GM10248 (cell line): ENCODE measurements around the gene SRRT.

ENCODE experiments used
- CTCF ChIA-PET: fragments of 300-600 bp; sonication (Branson Sonifier 250); formaldehyde crosslinking; extraction: SDS; loops from one replicate; lab custom pipeline; 2021; ENCODE audit warnings: antibody characterized with exemption; lab: Yijun Ruan, JAX
- POLR2A ChIA-PET: fragments of 350-650 bp; sonication (Branson Sonifier 250); formaldehyde crosslinking; extraction: SDS; loops from one replicate; lab custom pipeline; 2020; ENCODE audit warnings: antibody characterized with exemption; lab: Yijun Ruan, JAX
- DNase-seq: peaks from one replicate; pipeline ENCODE4 v3.0.0; 2012; ENCODE audit errors: extremely low spot score
- CTCF ChIP-seq: IDR thresholded peaks from 2 replicates; pipeline ENCODE4 v1.5.1; 2012; ENCODE audit warnings: mild to moderate bottlenecking, low read depth; ENCODE audit errors: extremely low read depth, missing control alignments, control extremely low read depth

The SRRT gene

GRCh38 chr7:100890653-100891567 is 16.0 kb downstream of the SRRT start:
- no peak for DNase-seq
- POLR2A ChIA-PET = interaction anchor here (0.6 to 5.0 kb wide), 3 partner anchors 14 to 262 kb away, joined by 6 to 46 read pairs (median 6); partner anchors contain the start of gene SRRT

GRCh38 chr7:100891568-100892247 is 16.8 kb downstream of the SRRT start:
- TF ChIP-seq CTCF = no peak
- POLR2A ChIA-PET = interaction anchor here (0.6 kb wide), 3 partner anchors 84 to 261 kb away, joined by 6 to 7 read pairs (median 6); no protein-coding TSS in a partner anchor
- no peak for DNase-seq
- CTCF ChIA-PET = interaction anchor here (1.0 to 1.5 kb wide), 3 partner anchors 167 to 978 kb away, joined by 3 to 5 read pairs (median 4); no protein-coding TSS in a partner anchor

More at GRCh38 chr7:100890653-100891567, 16.0 kb downstream of the SRRT start:
- CTCF ChIA-PET = interaction anchor here (1.0 to 1.5 kb wide), 6 partner anchors 39 to 977 kb away, joined by 3 to 5 read pairs (median 4); partner anchors contain the start of genes FIS1 and SLC12A9
- no peak for TF ChIP-seq CTCF

- POLR2A ChIA-PET = no interaction called here
- no peak for DNase-seq
- no peak for TF ChIP-seq CTCF
- CTCF ChIA-PET = interaction anchor here (1.2 to 3.5 kb wide), 3 partner anchors 127 to 251 kb away, joined by 3 to 16 read pairs (median 9); partner anchors contain the start of gene MUC17
These were observed 17.7 kb downstream of the SRRT start for GRCh38 chr7:100892364-100893317.

GRCh38 chr7:100893318-100893895 is 18.5 kb downstream of the SRRT start:
- POLR2A ChIA-PET = interaction anchor here (0.6 kb wide), 1 partner anchor 123 kb away, joined by 3 read pairs; no protein-coding TSS in a partner anchor
- TF ChIP-seq CTCF = no peak
- no peak for DNase-seq
- CTCF ChIA-PET = interaction anchor here (1.2 to 3.5 kb wide), 4 partner anchors 126 to 251 kb away, joined by 3 to 16 read pairs (median 10); partner anchors contain the start of gene MUC17

GRCh38 chr7:100893910-100894721 is 19.2 kb downstream of the SRRT start:
- ChIA-PET POLR2A (interaction anchor here (0.6 to 0.8 kb wide), 2 partner anchors 20 to 123 kb away, joined by 3 to 4 read pairs; partner anchors contain the start of gene SRRT), CTCF (interaction anchor here (0.6 to 3.5 kb wide), 11 partner anchors 11 to 389 kb away, joined by 3 to 16 read pairs (median 5); partner anchors contain the start of gene FIS1)
- DNase-seq = no peak
- no peak for TF ChIP-seq CTCF
